HepG2 (cell line): ENCODE measurements around the gene C9orf40. TPM values are rescaled to one million over a fixed set of nuclear protein-coding genes. Genes with fewer than 3 reads are reported as not detected.

ENCODE experiments used
- HNF1B ChIP-seq: sonication (generic); formaldehyde crosslinking; IDR thresholded peaks from 2 replicates; pipeline ENCODE4 v1.5.1; 2020; ENCODE audit warnings: mild to moderate bottlenecking, moderate library complexity, missing genetic modification reagents
- MLX ChIP-seq: IDR thresholded peaks from 2 replicates; pipeline ENCODE4 v1.6.1; 2016
- MNT ChIP-seq: fragments of 450-650 bp; IDR thresholded peaks from 2 replicates; pipeline ENCODE4 v1.6.1; 2016
- MTF1 ChIP-seq: sonication (generic); formaldehyde crosslinking; IDR thresholded peaks from 2 replicates; pipeline ENCODE4 v1.5.0; 2020; ENCODE audit warnings: missing genetic modification reagents
- MXD1 ChIP-seq: sonication (generic); formaldehyde crosslinking; IDR thresholded peaks from 2 replicates; pipeline ENCODE4 v1.4.0; 2020; ENCODE audit warnings: mild to moderate bottlenecking, missing genetic modification reagents
- NAIF1 ChIP-seq: sonication (generic); formaldehyde crosslinking; IDR thresholded peaks from 2 replicates; pipeline ENCODE4 v1.5.0; 2020; ENCODE audit warnings: mild to moderate bottlenecking, missing genetic modification reagents, borderline replicate concordance
- RNF219 ChIP-seq: sonication (generic); formaldehyde crosslinking; IDR thresholded peaks from 2 replicates; pipeline ENCODE4 v1.5.0; 2020; ENCODE audit warnings: mild to moderate bottlenecking, missing genetic modification reagents
- SOX6 ChIP-seq, 2 experiments: fragments of 450-650 bp in 1 of 2; sonication (generic) in 1 of 2; formaldehyde crosslinking in 1 of 2; IDR thresholded peaks; 2 replicates each; pipeline versions ENCODE4 v1.4.0 to v1.6.1; 2017 to 2020; ENCODE audit warnings: antibody characterized with exemption in 1 of 2, mild to moderate bottlenecking in 1 of 2, missing genetic modification reagents in 1 of 2
- TEAD3 ChIP-seq: optimal IDR thresholded peaks from 2 replicates; pipeline ENCODE3; 2016; ENCODE audit warnings: borderline replicate concordance
- ZFP90 ChIP-seq: sonication (generic); formaldehyde crosslinking; IDR thresholded peaks from 2 replicates; pipeline ENCODE4 v1.8.0; 2022; ENCODE audit warnings: missing genetic modification reagents, mild to moderate bottlenecking, inconsistent platforms, borderline replicate concordance
- ZKSCAN8 ChIP-seq: IDR thresholded peaks from 2 replicates; pipeline ENCODE4 v1.6.1; 2016; ENCODE audit warnings: borderline replicate concordance, missing genetic modification reagents, missing compliant biosample characterization
- ZNF263 ChIP-seq: sonication (generic); formaldehyde crosslinking; IDR thresholded peaks from 2 replicates; pipeline ENCODE4 v1.4.0; 2020; ENCODE audit warnings: missing genetic modification reagents
- ZNF34 ChIP-seq: sonication (generic); formaldehyde crosslinking; IDR thresholded peaks from 2 replicates; pipeline ENCODE4 v1.4.0; 2020; ENCODE audit warnings: mild to moderate bottlenecking, missing genetic modification reagents, borderline replicate concordance
- ZNF350 ChIP-seq: sonication (generic); formaldehyde crosslinking; IDR thresholded peaks from 2 replicates; pipeline ENCODE4 v1.4.0; 2020; ENCODE audit warnings: mild to moderate bottlenecking, low read depth, missing genetic modification reagents, borderline replicate concordance
- ZNF362 ChIP-seq: sonication (generic); formaldehyde crosslinking; IDR thresholded peaks from 2 replicates; pipeline ENCODE4 v1.4.0; 2020; ENCODE audit warnings: missing genetic modification reagents, mild to moderate bottlenecking, borderline replicate concordance
- ZNF569 ChIP-seq: sonication (generic); formaldehyde crosslinking; IDR thresholded peaks from 2 replicates; pipeline ENCODE4 v1.5.0; 2020; ENCODE audit warnings: mild to moderate bottlenecking, missing genetic modification reagents, moderate library complexity, borderline replicate concordance
- polyA plus RNA-seq, 8 experiments: library from polyadenylated mRNA; depleted of rRNA in 3 of 8; stranded (reverse) in 7 of 8; unstranded in 1 of 8; fragments of >200 nt; fragmentation: Illumina TruSeq in 4 of 8; extraction: Trizol in 4 of 8; gene quantifications; 2 replicates each; pipeline versions ENCODE4 v1.2.1 to v1.2.3, GENCODE V29; 2011 to 2016; ENCODE audit warnings: low read depth in 4 of 8, missing spikeins in 1 of 8, mixed read lengths in 1 of 8; ENCODE audit not compliant: insufficient read depth in 1 of 8
- total RNA-seq, 5 experiments: library from RNA; depleted of rRNA; stranded (reverse); fragments of >200 nt; fragmentation: Illumina TruSeq; extraction: Trizol; gene quantifications; 2 replicates each; pipeline ENCODE4 v1.2.3, GENCODE V29; 2016; ENCODE audit warnings: low read depth in 1 of 5

The C9orf40 gene
- total and polyA plus RNA-seq, 2 of the 13 experiments (the other 11 are each of a cell fraction or from before 2014, with no cell fraction given), result 3.0 to 13.5 TPM

GRCh38 chr9:74952201-74953151 is at the start of gene C9orf40 (continued):
- TF ChIP-seq RNF219 (CRISPR knock-in tag) (no peak), HNF1B (CRISPR knock-in tag) (peak; percentile 1; the same call in 1 of the 2 replicates), ZNF263 (CRISPR knock-in tag) (peak; percentile 44), ZKSCAN8 (0 out of 2 replicates have a peak, but pooled peaks have one; percentile 15), SOX6 (IDR thresholded peaks at IDR 0.05) (no peak), SOX6 (CRISPR knock-in tag; IDR thresholded peaks at IDR 0.05) (0 out of 2 replicates have a peak, but pooled peaks have one; percentile 14), ZNF350 (CRISPR knock-in tag) (peak; percentile 77), MLX (CRISPR knock-in tag) (peak; percentile 41; the same call in 1 of the 2 replicates), TEAD3 (peak; percentile 37), MTF1 (no peak), ZNF569 (no peak; the same call in 1 of the 2 replicates), MXD1 (CRISPR knock-in tag) (peak; percentile 87), MNT (no peak), NAIF1 (0 out of 2 replicates have a peak, but pooled peaks have one; percentile 64), ZFP90 (CRISPR knock-in tag) (0 out of 2 replicates have a peak, but pooled peaks have one; percentile 16), ZNF362 (CRISPR knock-in tag) (0 out of 2 replicates have a peak, but pooled peaks have one; percentile 19), ZNF34 (CRISPR knock-in tag) (0 out of 2 replicates have a peak, but pooled peaks have one; percentile 35)
